ENCODE measurements around the gene WDFY2.
A peak's percentile ranks its signal among the peaks of the same experiment; 100 is the strongest.
"Not testable (repeated sequence)": the region's sequence is repeated elsewhere in the genome, so short reads cannot be mapped to it uniquely, and the experiment has no call there.

WDFY2 gene

GRCh38 chr13:51583875-51584730, at the start of gene WDFY2:
Gene WDFY2, plus strand, starts transcription at chr13:51584462. Its CDS starts 226 bp downstream, at chr13:51584688.
- peak; percentile 99 for DNase-seq (ENCODE audit: low spot score)

GRCh38 chr13:51538591-51539179, 45.6 kb upstream of the WDFY2 start:
- DNase-seq (ENCODE audit: low spot score), result no peak

- DNase-seq (ENCODE audit: low spot score), result no peak
Measured at GRCh38 chr13:51539887-51540286, 44.4 kb upstream of the WDFY2 start.

GRCh38 chr13:51541037-51541436, 43.2 kb upstream of the WDFY2 start:
- DNase-seq (ENCODE audit: low spot score), result no peak

GRCh38 chr13:51541809-51542258, 42.4 kb upstream of the WDFY2 start:
- no peak for DNase-seq (ENCODE audit: low spot score)

- no peak for DNase-seq (ENCODE audit: low spot score)
Measured at GRCh38 chr13:51542346-51543242, 41.7 kb upstream of the WDFY2 start.

GRCh38 chr13:51545446-51545845, 38.8 kb upstream of the WDFY2 start:
- DNase-seq (ENCODE audit: low spot score), result not testable (repeated sequence)

GRCh38 chr13:51547425-51548176, 36.7 kb upstream of the WDFY2 start:
- DNase-seq (ENCODE audit: low spot score), result no peak

GRCh38 chr13:51549050-51549449, 35.2 kb upstream of the WDFY2 start:
- peak; percentile 18 for DNase-seq (ENCODE audit: low spot score)

GRCh38 chr13:51549593-51549992, 34.7 kb upstream of the WDFY2 start:
- DNase-seq (ENCODE audit: low spot score), result no peak

- DNase-seq (ENCODE audit: low spot score), result no peak
Measured at GRCh38 chr13:51550151-51550550, 34.1 kb upstream of the WDFY2 start.

- DNase-seq (ENCODE audit: low spot score), result no peak
Measured at GRCh38 chr13:51551416-51551815, 32.8 kb upstream of the WDFY2 start.

- DNase-seq (ENCODE audit: low spot score), result no peak
Measured at GRCh38 chr13:51552027-51552426, 32.2 kb upstream of the WDFY2 start.

GRCh38 chr13:51553531-51553930, 30.7 kb upstream of the WDFY2 start:
- no peak for DNase-seq (ENCODE audit: low spot score)

- no peak for DNase-seq (ENCODE audit: low spot score)
Measured at GRCh38 chr13:51556740-51557139, 27.5 kb upstream of the WDFY2 start.

- no peak for DNase-seq (ENCODE audit: low spot score)
Measured at GRCh38 chr13:51557438-51557837, 26.8 kb upstream of the WDFY2 start.

GRCh38 chr13:51557875-51558612, 26.2 kb upstream of the WDFY2 start:
- no peak for DNase-seq (ENCODE audit: low spot score)

GRCh38 chr13:51559946-51560735, 24.1 kb upstream of the WDFY2 start:
- DNase-seq (ENCODE audit: low spot score), result no peak

GRCh38 chr13:51562011-51562671, 22.1 kb upstream of the WDFY2 start:
- no peak for DNase-seq (ENCODE audit: low spot score)

GRCh38 chr13:51564252-51564651, 20.0 kb upstream of the WDFY2 start:
- no peak for DNase-seq (ENCODE audit: low spot score)

All from LoVo (cell line).